Ishikawa (cell line): ENCODE data around the gene IKZF1.

ENCODE experiments used
- CEBPB ChIP-seq: IDR thresholded peaks from 2 replicates; pipeline ENCODE4 v1.6.1; 2012
- CREB1 ChIP-seq: IDR thresholded peaks from 2 replicates; pipeline ENCODE4 v1.6.1; 2012; ENCODE audit warnings: low read depth
- EGR1 ChIP-seq: IDR thresholded peaks from 2 replicates; pipeline ENCODE4 v1.6.1; 2012
- EP300 ChIP-seq: IDR thresholded peaks from 2 replicates; pipeline ENCODE4 v1.6.1; 2012; ENCODE audit warnings: borderline replicate concordance
- FOXM1 ChIP-seq: IDR thresholded peaks from 2 replicates; pipeline ENCODE4 v1.6.1; 2012; ENCODE audit warnings: low read depth, borderline replicate concordance
- MAX ChIP-seq: IDR thresholded peaks from 2 replicates; pipeline ENCODE4 v1.6.1; 2012
- NFIC ChIP-seq: IDR thresholded peaks from 2 replicates; pipeline ENCODE4 v1.6.1; 2012
- RAD21 ChIP-seq: IDR thresholded peaks from 2 replicates; pipeline ENCODE4 v1.6.1; 2012; ENCODE audit warnings: low read depth
- REST ChIP-seq: IDR thresholded peaks from 2 replicates; pipeline ENCODE4 v1.6.1; 2012; ENCODE audit warnings: low read depth, mild to moderate bottlenecking
- TAF1 ChIP-seq: IDR thresholded peaks from 2 replicates; pipeline ENCODE4 v1.6.1; 2012; ENCODE audit warnings: low read depth, mild to moderate bottlenecking
- TCF12 ChIP-seq: IDR thresholded peaks from 2 replicates; pipeline ENCODE4 v1.6.1; 2012; ENCODE audit warnings: low read depth
- TEAD4 ChIP-seq: IDR thresholded peaks from 2 replicates; pipeline ENCODE4 v1.6.1; 2012
- USF1 ChIP-seq: IDR thresholded peaks from 2 replicates; pipeline ENCODE4 v1.6.1; 2012
- YY1 ChIP-seq: IDR thresholded peaks from 2 replicates; pipeline ENCODE4 v1.6.1; 2012; ENCODE audit warnings: low read depth
- ZBTB7A ChIP-seq: IDR thresholded peaks from 2 replicates; pipeline ENCODE4 v1.6.1; 2012; ENCODE audit warnings: low read depth

IKZF1 gene

GRCh38 chr7:50334341-50334994 lies 30.0 kb downstream of the IKZF1 start:
- TF ChIP-seq YY1 (no peak), CEBPB (no peak), TEAD4 (no peak)

GRCh38 chr7:50335230-50335794 lies 30.8 kb downstream of the IKZF1 start:
- TF ChIP-seq YY1 (no peak), USF1 (no peak), EP300 (no peak), CEBPB (no peak), ZBTB7A (no peak)

GRCh38 chr7:50335795-50336754 lies 31.6 kb downstream of the IKZF1 start:
- no peak for TF ChIP-seq EGR1
- TF ChIP-seq NFIC, result no peak
- TF ChIP-seq MAX, result no peak

- TF ChIP-seq USF1 (no peak), ZBTB7A (no peak), TEAD4 (no peak), TCF12 (no peak), YY1 (no peak), CREB1 (no peak), MAX (no peak), EGR1 (no peak), CEBPB (no peak), FOXM1 (no peak), TAF1 (no peak), RAD21 (no peak), NFIC (no peak), EP300 (no peak), REST (no peak)
These were observed 32.6 kb downstream of the IKZF1 start for GRCh38 chr7:50336894-50337703.

- TF ChIP-seq TEAD4 (no peak), EP300 (no peak), YY1 (no peak), ZBTB7A (no peak), REST (no peak), TCF12 (no peak), RAD21 (no peak), CREB1 (no peak), FOXM1 (no peak), USF1 (no peak), EGR1 (no peak), NFIC (no peak)
These were observed 35.5 kb downstream of the IKZF1 start for GRCh38 chr7:50339990-50340500.
